Stimulated activated naive CD4-positive, alpha-beta T cell (primary cell): ENCODE measurements around the gene ATP1A3.

Source experiments
- DNase-seq, 6 experiments: peaks; one replicate each; lab custom pipeline; 2025; lab: John Stamatoyannopoulos, UW

The ATP1A3 gene

GRCh38 chr19:41987141-41987860 lies 6.7 kb downstream of the ATP1A3 start:
- no peak for DNase-seq

GRCh38 chr19:41984961-41985360 lies 9.1 kb downstream of the ATP1A3 start:
- no peak for DNase-seq

- no peak for DNase-seq
Observed at GRCh38 chr19:41981724-41982123, 12.3 kb downstream of the ATP1A3 start.

GRCh38 chr19:41978470-41978869 lies 15.6 kb downstream of the ATP1A3 start:
- no peak for DNase-seq

GRCh38 chr19:41977916-41978315 lies 16.1 kb downstream of the ATP1A3 start:
- DNase-seq = no peak

GRCh38 chr19:41974652-41975051 lies 19.4 kb downstream of the ATP1A3 start:
- no peak for DNase-seq

- no peak for DNase-seq
Observed at GRCh38 chr19:41971363-41971762, 22.7 kb downstream of the ATP1A3 start.

- DNase-seq = no peak
Observed at GRCh38 chr19:41969772-41970458, 24.1 kb downstream of the ATP1A3 start.

- DNase-seq = no peak
Observed at GRCh38 chr19:41968751-41969595, 25.1 kb downstream of the ATP1A3 start.

- no peak for DNase-seq
Observed at GRCh38 chr19:41967054-41967783, 26.8 kb downstream of the ATP1A3 start.

GRCh38 chr19:41965106-41965505 lies 28.9 kb downstream of the ATP1A3 start:
- no peak for DNase-seq

GRCh38 chr19:41960973-41961372 lies 33.1 kb downstream of the ATP1A3 start:
- no peak for DNase-seq

GRCh38 chr19:41959056-41960053 lies 34.7 kb downstream of the ATP1A3 start, which contains the start of gene RABAC1:
RABAC1 (minus strand) TSS chr19:41959321; CDS start chr19:41959292, 29 bp downstream.
- peak; percentile 77 to 86 (median 82) for DNase-seq

- peak; percentile 54 to 82 (median 73) for DNase-seq
Observed at GRCh38 chr19:41958367-41959055, 35.5 kb downstream of the ATP1A3 start.

- peak in 1 of 6 experiments; percentile 21 for DNase-seq
Observed at GRCh38 chr19:41957838-41958366, 36.1 kb downstream of the ATP1A3 start.

- no peak for DNase-seq
Observed at GRCh38 chr19:41957161-41957837, 36.7 kb downstream of the ATP1A3 start.

- no peak for DNase-seq
Observed at GRCh38 chr19:41956621-41957020, 37.4 kb downstream of the ATP1A3 start.

GRCh38 chr19:41955521-41955920 lies 38.5 kb downstream of the ATP1A3 start:
- DNase-seq = no peak

GRCh38 chr19:41951686-41952172 lies 42.3 kb downstream of the ATP1A3 start:
- peak; percentile 53 to 87 (median 78) for DNase-seq
